ENCODE results near the gene PHOX2B. TPM values are rescaled to one million over a fixed set of nuclear protein-coding genes. Genes with fewer than 3 reads are reported as not detected.

Gene PHOX2B
- total and polyA plus RNA-seq, 9 of the 15 experiments (the other 6 are each of a cell fraction or from before 2014, with no cell fraction given): not detected

DNA sequence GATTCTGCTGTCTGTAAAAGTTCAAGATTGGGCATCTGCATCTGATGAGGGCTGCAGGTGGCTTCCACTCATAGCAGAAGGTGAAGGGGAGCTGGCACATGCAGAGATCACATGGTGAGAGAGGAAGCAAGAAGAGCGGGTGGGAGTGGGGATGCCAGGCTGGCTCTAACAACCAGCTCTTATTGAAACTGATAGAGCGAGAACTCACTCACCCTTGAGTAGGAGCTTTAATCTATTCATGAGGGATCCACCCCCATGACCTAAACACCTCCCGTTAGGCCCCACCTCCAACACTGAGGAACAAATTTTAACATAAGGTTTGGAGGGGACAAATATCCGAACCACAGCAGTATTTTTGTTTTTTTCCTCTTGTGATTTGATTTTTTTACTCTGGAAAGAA, 45.8 kb downstream of the PHOX2B start (continued):
- TF ChIP-seq, protein P1, sequence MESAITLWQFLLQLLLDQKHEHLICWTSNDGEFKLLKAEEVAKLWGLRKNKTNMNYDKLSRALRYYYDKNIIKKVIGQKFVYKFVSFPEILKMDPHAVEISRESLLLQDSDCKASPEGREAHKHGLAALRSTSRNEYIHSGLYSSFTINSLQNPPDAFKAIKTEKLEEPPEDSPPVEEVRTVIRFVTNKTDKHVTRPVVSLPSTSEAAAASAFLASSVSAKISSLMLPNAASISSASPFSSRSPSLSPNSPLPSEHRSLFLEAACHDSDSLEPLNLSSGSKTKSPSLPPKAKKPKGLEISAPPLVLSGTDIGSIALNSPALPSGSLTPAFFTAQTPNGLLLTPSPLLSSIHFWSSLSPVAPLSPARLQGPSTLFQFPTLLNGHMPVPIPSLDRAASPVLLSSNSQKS (CRISPR knock-in tag; IDR thresholded peaks at IDR 0.05): no peak
- no peak for TF ChIP-seq ESRRB (CRISPR knock-in tag; IDR thresholded peaks at IDR 0.05; ENCODE audit: borderline replicate concordance)
- no peak for TF ChIP-seq KDM4B (IDR thresholded peaks at IDR 0.05; ENCODE audit: borderline replicate concordance in 2 of 2, low read depth in 1 of 2)
- TF ChIP-seq, protein P2, sequence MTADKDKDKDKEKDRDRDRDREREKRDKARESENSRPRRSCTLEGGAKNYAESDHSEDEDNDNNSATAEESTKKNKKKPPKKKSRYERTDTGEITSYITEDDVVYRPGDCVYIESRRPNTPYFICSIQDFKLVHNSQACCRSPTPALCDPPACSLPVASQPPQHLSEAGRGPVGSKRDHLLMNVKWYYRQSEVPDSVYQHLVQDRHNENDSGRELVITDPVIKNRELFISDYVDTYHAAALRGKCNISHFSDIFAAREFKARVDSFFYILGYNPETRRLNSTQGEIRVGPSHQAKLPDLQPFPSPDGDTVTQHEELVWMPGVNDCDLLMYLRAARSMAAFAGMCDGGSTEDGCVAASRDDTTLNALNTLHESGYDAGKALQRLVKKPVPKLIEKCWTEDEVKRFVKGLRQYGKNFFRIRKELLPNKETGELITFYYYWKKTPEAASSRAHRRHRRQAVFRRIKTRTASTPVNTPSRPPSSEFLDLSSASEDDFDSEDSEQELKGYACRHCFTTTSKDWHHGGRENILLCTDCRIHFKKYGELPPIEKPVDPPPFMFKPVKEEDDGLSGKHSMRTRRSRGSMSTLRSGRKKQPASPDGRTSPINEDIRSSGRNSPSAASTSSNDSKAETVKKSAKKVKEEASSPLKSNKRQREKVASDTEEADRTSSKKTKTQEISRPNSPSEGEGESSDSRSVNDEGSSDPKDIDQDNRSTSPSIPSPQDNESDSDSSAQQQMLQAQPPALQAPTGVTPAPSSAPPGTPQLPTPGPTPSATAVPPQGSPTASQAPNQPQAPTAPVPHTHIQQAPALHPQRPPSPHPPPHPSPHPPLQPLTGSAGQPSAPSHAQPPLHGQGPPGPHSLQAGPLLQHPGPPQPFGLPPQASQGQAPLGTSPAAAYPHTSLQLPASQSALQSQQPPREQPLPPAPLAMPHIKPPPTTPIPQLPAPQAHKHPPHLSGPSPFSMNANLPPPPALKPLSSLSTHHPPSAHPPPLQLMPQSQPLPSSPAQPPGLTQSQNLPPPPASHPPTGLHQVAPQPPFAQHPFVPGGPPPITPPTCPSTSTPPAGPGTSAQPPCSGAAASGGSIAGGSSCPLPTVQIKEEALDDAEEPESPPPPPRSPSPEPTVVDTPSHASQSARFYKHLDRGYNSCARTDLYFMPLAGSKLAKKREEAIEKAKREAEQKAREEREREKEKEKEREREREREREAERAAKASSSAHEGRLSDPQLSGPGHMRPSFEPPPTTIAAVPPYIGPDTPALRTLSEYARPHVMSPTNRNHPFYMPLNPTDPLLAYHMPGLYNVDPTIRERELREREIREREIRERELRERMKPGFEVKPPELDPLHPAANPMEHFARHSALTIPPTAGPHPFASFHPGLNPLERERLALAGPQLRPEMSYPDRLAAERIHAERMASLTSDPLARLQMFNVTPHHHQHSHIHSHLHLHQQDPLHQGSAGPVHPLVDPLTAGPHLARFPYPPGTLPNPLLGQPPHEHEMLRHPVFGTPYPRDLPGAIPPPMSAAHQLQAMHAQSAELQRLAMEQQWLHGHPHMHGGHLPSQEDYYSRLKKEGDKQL (CRISPR knock-in tag; IDR thresholded peaks at IDR 0.05; ENCODE audit: borderline replicate concordance): no peak
